Endothelial cell of umbilical vein (primary cell): ENCODE data around the gene MAFB. TPM values are rescaled to one million over a fixed set of nuclear protein-coding genes. Genes with fewer than 3 reads are reported as not detected.

ENCODE experiments used
- BruUV-seq: library from RNA; stranded (reverse); fragments of 400-500 nt; replicated peaks from 2 replicates; lab custom pipeline; 2021; lab: Mats Ljungman, UMichigan
- CTCF ChIA-PET: fragments of 300-600, 350-600 bp; sonication (Branson Sonifier 250); formaldehyde crosslinking; loops from one replicate; lab custom pipeline; 2021; ENCODE audit warnings: antibody characterized with exemption, inconsistent platforms; lab: Charles Lee
- POLR2A ChIA-PET: fragments of 300-600, 350-600 bp; sonication (Branson Sonifier 250); formaldehyde crosslinking; loops from one replicate; lab custom pipeline; 2021; ENCODE audit warnings: antibody characterized with exemption, inconsistent platforms; lab: Charles Lee
- DNase-seq: peaks from one replicate; pipeline ENCODE4 v3.0.0-alpha.2; 2011; ENCODE audit warnings: low read depth, low spot score
- FAIRE-seq: peaks from 2 replicates; lab custom pipeline; 2011; peaks lifted over from hg19 to GRCh38; lab: Jason Lieb, UNC
- H2AFZ ChIP-seq: 2 replicates; pipeline ENCODE4 v1.6.0; 2012; ENCODE audit warnings: low read depth, low read length, control low read depth, inconsistent platforms
- H3K27ac ChIP-seq: 2 replicates; pipeline ENCODE4 v1.5.1; 2011; ENCODE audit warnings: low read depth, mild to moderate bottlenecking, control low read depth, low read length, moderate library complexity; ENCODE audit not compliant: insufficient read depth
- H3K27me3 ChIP-seq, 2 experiments: 2 replicates each; pipeline versions ENCODE4 v1.6.0 to v1.6.1; 2011; ENCODE audit warnings: low read length in 2 of 2, mixed read lengths in 1 of 2; ENCODE audit not compliant: control insufficient read depth in 2 of 2, insufficient read depth in 2 of 2
- H3K36me3 ChIP-seq, 2 experiments: 2 replicates in 1 of 2; 3 replicates in 1 of 2; pipeline ENCODE4 v1.5.1; 2011; ENCODE audit warnings: low read length in 2 of 2, mild to moderate bottlenecking in 1 of 2, moderate library complexity in 1 of 2; ENCODE audit not compliant: control insufficient read depth in 2 of 2, insufficient read depth in 2 of 2; ENCODE audit errors: extremely low read depth in 1 of 2
- H3K4me1 ChIP-seq: 3 replicates; pipeline ENCODE4 v1.5.1; 2011; ENCODE audit warnings: mild to moderate bottlenecking, low read length; ENCODE audit not compliant: control insufficient read depth, insufficient read depth; ENCODE audit errors: extremely low read depth
- H3K4me2 ChIP-seq: 2 replicates; pipeline ENCODE4 v1.6.1; 2011; ENCODE audit warnings: low read length, control low read depth, mixed read lengths; ENCODE audit not compliant: insufficient read depth
- H3K4me3 ChIP-seq, 3 experiments: fragments of 200-600 bp in 1 of 3; sonication (generic), shearing (Covaris generic) in 1 of 3; replicated peaks in 1 of 3; 2 replicates each; pipeline ENCODE4 v1.5.1; 2011 to 2016; ENCODE audit warnings: control low read depth in 3 of 3, low read length in 3 of 3, mild to moderate bottlenecking in 2 of 3, inconsistent platforms in 1 of 3, low read depth in 1 of 3, moderate library complexity in 1 of 3; ENCODE audit not compliant: insufficient read depth in 1 of 3
- H3K79me2 ChIP-seq: 2 replicates; pipeline ENCODE4 v1.6.0; 2012; ENCODE audit warnings: low read length, inconsistent platforms; ENCODE audit not compliant: control insufficient read depth, insufficient read depth
- H3K9ac ChIP-seq: replicated peaks from 2 replicates; pipeline ENCODE3; 2011; ENCODE audit warnings: low read length, control low read depth; ENCODE audit not compliant: insufficient read depth; ENCODE audit errors: extremely low read depth
- H3K9me1 ChIP-seq: replicated peaks from 3 replicates; pipeline ENCODE4 v1.6.0; 2011; ENCODE audit warnings: mild to moderate bottlenecking, low read length; ENCODE audit not compliant: control insufficient read depth, insufficient read depth; ENCODE audit errors: extremely low read depth
- H3K9me3 ChIP-seq: replicated peaks from 2 replicates; pipeline ENCODE4 v1.5.1; 2012; ENCODE audit warnings: low read length, inconsistent platforms; ENCODE audit not compliant: control insufficient read depth, insufficient read depth
- H4K20me1 ChIP-seq: replicated peaks from 2 replicates; pipeline ENCODE3; 2011; ENCODE audit warnings: mild to moderate bottlenecking, low read length; ENCODE audit not compliant: control insufficient read depth, insufficient read depth; ENCODE audit errors: extremely low read depth
- CTCF ChIP-seq, 2 donors: IDR thresholded peaks; 1 replicate in 1 of 2; 2 replicates in 1 of 2; pipeline ENCODE4 v1.5.1; 2011; ENCODE audit warnings: low read length in 2 of 2, mild to moderate bottlenecking in 2 of 2, moderate library complexity in 2 of 2, control low read depth in 1 of 2, inconsistent platforms in 1 of 2, low read depth in 1 of 2; ENCODE audit not compliant: insufficient read depth in 1 of 2; ENCODE audit errors: extremely low read depth in 1 of 2
- EZH2 ChIP-seq: IDR thresholded peaks from 2 replicates; pipeline ENCODE4 v1.6.1; 2012; ENCODE audit warnings: borderline replicate concordance, low read depth, mild to moderate bottlenecking, moderate library complexity, low read length, inconsistent platforms; ENCODE audit not compliant: severe bottlenecking
- FOS ChIP-seq: IDR thresholded peaks from 2 replicates; pipeline ENCODE4 v1.6.1; 2011; ENCODE audit warnings: mild to moderate bottlenecking, low read length, moderate library complexity, borderline replicate concordance; ENCODE audit not compliant: insufficient read depth
- GATA2 ChIP-seq: IDR thresholded peaks from 2 replicates; pipeline ENCODE4 v1.7.0; 2011; ENCODE audit warnings: low read depth, mild to moderate bottlenecking, moderate library complexity, mixed read lengths, low read length; ENCODE audit not compliant: insufficient read length, insufficient read depth
- JUN ChIP-seq: IDR thresholded peaks from 2 replicates; pipeline ENCODE4 v1.6.1; 2011; ENCODE audit warnings: borderline replicate concordance, low read depth; ENCODE audit not compliant: insufficient read length, insufficient read depth
- MAX ChIP-seq: IDR thresholded peaks from 2 replicates; pipeline ENCODE4 v1.6.1; 2011; ENCODE audit not compliant: insufficient read depth, insufficient read length
- MYC ChIP-seq: IDR thresholded peaks from one replicate; pipeline ENCODE4 v1.6.1; 2011; ENCODE audit warnings: mild to moderate bottlenecking, low read depth, low read length
- POLR2A ChIP-seq: IDR thresholded peaks from 2 replicates; pipeline ENCODE4 v1.6.1; 2012; ENCODE audit warnings: low read depth, mild to moderate bottlenecking, control low read depth, low read length
- POLR2AphosphoS5 ChIP-seq: IDR thresholded peaks from 2 replicates; pipeline ENCODE4 v1.6.1; 2012; ENCODE audit warnings: low read depth, mild to moderate bottlenecking, control low read depth, low read length, moderate library complexity; ENCODE audit not compliant: insufficient read depth
- dilution Hi-C: fragments of 300-500 bp; cut with MboI; formaldehyde crosslinking; loops from one replicate; pipeline ENCODE4 v1.15.0; 2019; ENCODE audit warnings: low sequenced_read_pairs; ENCODE audit not compliant: extremely low pct_ligation_motif_present
- intact Hi-C: fragments of 100-400 bp; cut with micrococcal nuclease; formaldehyde crosslinking; loops from one replicate; pipeline ENCODE4 v1.10.0; 2022
- polyA plus RNA-seq, 4 experiments: library from polyadenylated mRNA; depleted of rRNA in 3 of 4; stranded (reverse) in 3 of 4; unstranded in 1 of 4; fragments of >200 nt; gene quantifications; 2 replicates each; pipeline versions ENCODE4 v1.2.1 to v1.2.3, GENCODE V29; 2011 to 2012; ENCODE audit warnings: missing spikeins in 1 of 4
- total RNA-seq: library from RNA; stranded (reverse); gene quantifications from 2 replicates; pipeline ENCODE4 v1.2.3, GENCODE V29; 2021

MAFB gene
- total and polyA plus RNA-seq, 2 donors (not counting 3 experiments of a cell fraction or from before 2014, with no cell fraction given): 1.8 to 3.4 TPM

- Histone ChIP-seq H3K9me1 (no peaks in the 10 kb centered on the region), H4K20me1 (no peaks in the 10 kb centered on the region), H3K79me2 (no peaks in the 10 kb centered on the region), H2AFZ (no peak overlapping the region), H3K27me3 (peaks cover 0 to 1% of the 10 kb centered on the region in 2 experiments), H3K36me3 (no peaks in the 10 kb centered on the region), H3K4me3 (no peak overlapping the region), H3K27ac (no peak overlapping the region), H3K9me3 (no peaks in the 10 kb centered on the region), H3K9ac (no peak overlapping the region), H3K4me2 (no peak overlapping the region), H3K4me1 (no peaks in the 10 kb centered on the region)
- FAIRE-seq (no peak), DNase-seq (no peak)
- intact Hi-C loops (no loop called here), dilution Hi-C loops (no loop called here)
- ChIA-PET POLR2A (no interaction called here), CTCF (interaction anchor here (0.6 kb wide), 1 partner anchor 677 kb away, joined by 3 read pairs; no protein-coding TSS in a partner anchor)
- no peak for TF ChIP-seq MYC
- TF ChIP-seq CTCF (IDR thresholded peaks at IDR 0.05; ENCODE audit: extremely low read depth in 1 of 2, insufficient read depth in 1 of 2, low read depth in 1 of 2, low read length in 2 of 2): no peak
- TF ChIP-seq JUN: no peak
- no peak for TF ChIP-seq EZH2
- TF ChIP-seq GATA2: no peak
- TF ChIP-seq FOS: no peak
- TF ChIP-seq POLR2AphosphoS5: no peak
- TF ChIP-seq POLR2A: no peak
- TF ChIP-seq MAX: no peak
- BruUV-seq: no TSS peak
Observed at GRCh38 chr20:40717343-40717865, 28.4 kb upstream of the MAFB start.
